GM12875 (cell line): Measurements from ENCODE around the gene RAD9A.

Experiments used
- H3K4me3 ChIP-seq: one replicate; pipeline ENCODE4 v1.5.1; 2011; ENCODE audit warnings: low read depth, low read length, control low read depth
- CTCF ChIP-seq: IDR thresholded peaks from 2 replicates; pipeline ENCODE4 v1.5.1; 2011; ENCODE audit warnings: low read depth, mild to moderate bottlenecking, control low read depth, inconsistent platforms, low read length, moderate library complexity, borderline replicate concordance; ENCODE audit not compliant: insufficient read depth

Gene RAD9A

GRCh38 chr11:67405688-67406339, 14.0 kb downstream of the RAD9A start:
- TF ChIP-seq CTCF, result no peak
- H3K4me3 ChIP-seq, result no peak overlapping the region

- no peak for TF ChIP-seq CTCF
- H3K4me3 ChIP-seq, result no peak overlapping the region
These were observed 14.7 kb downstream of the RAD9A start for GRCh38 chr11:67406420-67406968.

- no peak for TF ChIP-seq CTCF
- H3K4me3 ChIP-seq, result no peak overlapping the region
These were observed 15.3 kb downstream of the RAD9A start for GRCh38 chr11:67406969-67407687.

- no peak for TF ChIP-seq CTCF
- H3K4me3 ChIP-seq, result no peak overlapping the region
These were observed 15.9 kb downstream of the RAD9A start for GRCh38 chr11:67407688-67408163.

GRCh38 chr11:67408437-67409200, 16.8 kb downstream of the RAD9A start:
- H3K4me3 ChIP-seq, result peak overlapping the region; percentile 34
- no peak for TF ChIP-seq CTCF

- peak overlapping the region; percentile 49 for H3K4me3 ChIP-seq
- no peak for TF ChIP-seq CTCF
These were observed 17.5 kb downstream of the RAD9A start for GRCh38 chr11:67409261-67409666.
